Thoracic aorta (tissue), 2 donors: ENCODE measurements around the gene MLPH. TPM values are rescaled to one million over a fixed set of nuclear protein-coding genes. Genes with fewer than 3 reads are reported as not detected.

Source experiments
- ATAC-seq: fragments of 150-250 bp; one replicate; pipeline ENCODE4 v1.8.0; 2017; ENCODE audit warnings: low read depth; ENCODE audit not compliant: insufficient number of reproducible peaks, low FRiP score
- DNase-seq: peaks from one replicate; pipeline ENCODE4 v3.0.0-alpha.2; 2020; ENCODE audit warnings: low spot score
- H3K27ac ChIP-seq, 2 donors: fragments of 200-600 bp; sonication (generic); 1 replicate in 1 of 2; 2 replicates in 1 of 2; pipeline ENCODE4 v1.5.1; 2016; ENCODE audit warnings: mild to moderate bottlenecking in 2 of 2, moderate library complexity in 2 of 2
- H3K27me3 ChIP-seq: fragments of 200-600 bp; sonication (generic); replicated peaks from 2 replicates; pipeline ENCODE4 v1.6.0; 2016; ENCODE audit warnings: mild to moderate bottlenecking; ENCODE audit not compliant: insufficient read depth
- H3K36me3 ChIP-seq: fragments of 200-600 bp; sonication (generic); one replicate; pipeline ENCODE4 v1.5.1; 2016
- H3K4me1 ChIP-seq, 2 donors: fragments of 200-600 bp; sonication (generic); 1 replicate in 1 of 2; 2 replicates in 1 of 2; pipeline versions ENCODE4 v1.5.1 to v1.6.0; 2016; ENCODE audit warnings: low read depth in 2 of 2, mild to moderate bottlenecking in 1 of 2; ENCODE audit not compliant: control insufficient read depth in 1 of 2
- H3K4me3 ChIP-seq: fragments of 200-600 bp; sonication (generic); 2 replicates; pipeline ENCODE4 v1.5.1; 2016; ENCODE audit warnings: mild to moderate bottlenecking
- H3K9me3 ChIP-seq: fragments of 200-600 bp; sonication (generic); 2 replicates; pipeline ENCODE4 v1.5.1; 2016
- total RNA-seq, 2 donors: library from RNA; depleted of rRNA; stranded (reverse); fragments of >200 nt; gene quantifications; one replicate each; pipeline versions ENCODE4 v1.1.0 to v1.2.3, GENCODE V29; 2016
- TF ChIP-seq, protein P1 (sequence below): fragments of 200-600 bp; sonication (generic); IDR thresholded peaks from one replicate; pipeline ENCODE4 v1.5.1; 2019; ENCODE audit warnings: antibody characterized with exemption

The MLPH gene
- total RNA-seq, 2 donors from 2014 or later: 2.0 to 7.4 TPM

DNA sequence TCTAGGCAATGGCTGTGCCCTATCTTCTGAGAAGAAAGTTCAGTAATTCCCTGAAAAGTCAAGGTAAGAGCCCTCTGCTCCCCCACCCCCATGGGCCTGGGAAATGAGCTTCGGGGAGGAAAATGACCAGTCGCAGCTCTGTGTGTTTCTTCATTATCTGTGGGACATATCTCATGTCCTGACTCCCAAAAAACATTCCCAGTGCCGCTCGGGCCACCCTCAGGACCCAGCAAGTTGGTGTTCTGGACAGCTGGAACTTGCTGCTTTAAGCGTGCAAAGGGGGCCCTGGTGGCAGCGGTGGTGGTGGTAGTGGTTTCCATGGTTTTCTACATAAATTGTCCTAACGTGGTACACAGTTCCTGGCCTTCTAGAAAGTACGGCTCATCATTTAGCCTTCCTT, 62.2 kb downstream of the MLPH start:
- H3K36me3 ChIP-seq: no peaks in the 10 kb centered on the region
- TF ChIP-seq, protein P1, sequence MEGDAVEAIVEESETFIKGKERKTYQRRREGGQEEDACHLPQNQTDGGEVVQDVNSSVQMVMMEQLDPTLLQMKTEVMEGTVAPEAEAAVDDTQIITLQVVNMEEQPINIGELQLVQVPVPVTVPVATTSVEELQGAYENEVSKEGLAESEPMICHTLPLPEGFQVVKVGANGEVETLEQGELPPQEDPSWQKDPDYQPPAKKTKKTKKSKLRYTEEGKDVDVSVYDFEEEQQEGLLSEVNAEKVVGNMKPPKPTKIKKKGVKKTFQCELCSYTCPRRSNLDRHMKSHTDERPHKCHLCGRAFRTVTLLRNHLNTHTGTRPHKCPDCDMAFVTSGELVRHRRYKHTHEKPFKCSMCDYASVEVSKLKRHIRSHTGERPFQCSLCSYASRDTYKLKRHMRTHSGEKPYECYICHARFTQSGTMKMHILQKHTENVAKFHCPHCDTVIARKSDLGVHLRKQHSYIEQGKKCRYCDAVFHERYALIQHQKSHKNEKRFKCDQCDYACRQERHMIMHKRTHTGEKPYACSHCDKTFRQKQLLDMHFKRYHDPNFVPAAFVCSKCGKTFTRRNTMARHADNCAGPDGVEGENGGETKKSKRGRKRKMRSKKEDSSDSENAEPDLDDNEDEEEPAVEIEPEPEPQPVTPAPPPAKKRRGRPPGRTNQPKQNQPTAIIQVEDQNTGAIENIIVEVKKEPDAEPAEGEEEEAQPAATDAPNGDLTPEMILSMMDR: no peak
- no peaks in the 10 kb centered on the region for H3K9me3 ChIP-seq
- no peak for ATAC-seq
- H3K4me3 ChIP-seq: no peak overlapping the region
- no peaks in the 10 kb centered on the region for H3K4me1 ChIP-seq
- H3K27ac ChIP-seq: no peak overlapping the region
- no peaks in the 10 kb centered on the region for H3K27me3 ChIP-seq
- DNase-seq: no peak

- H3K4me1 ChIP-seq: no peaks in the 10 kb centered on the region
- no peak overlapping the region for H3K4me3 ChIP-seq
- no peak for DNase-seq
- H3K36me3 ChIP-seq: no peaks in the 10 kb centered on the region
- H3K27me3 ChIP-seq: no peaks in the 10 kb centered on the region
- TF ChIP-seq, protein P1: no peak
- ATAC-seq: no peak
- peaks cover under 1% of the 10 kb centered on the region for H3K9me3 ChIP-seq
- no peak overlapping the region for H3K27ac ChIP-seq
Measured at GRCh38 chr2:237549643-237550415, 62.8 kb downstream of the MLPH start.

DNA sequence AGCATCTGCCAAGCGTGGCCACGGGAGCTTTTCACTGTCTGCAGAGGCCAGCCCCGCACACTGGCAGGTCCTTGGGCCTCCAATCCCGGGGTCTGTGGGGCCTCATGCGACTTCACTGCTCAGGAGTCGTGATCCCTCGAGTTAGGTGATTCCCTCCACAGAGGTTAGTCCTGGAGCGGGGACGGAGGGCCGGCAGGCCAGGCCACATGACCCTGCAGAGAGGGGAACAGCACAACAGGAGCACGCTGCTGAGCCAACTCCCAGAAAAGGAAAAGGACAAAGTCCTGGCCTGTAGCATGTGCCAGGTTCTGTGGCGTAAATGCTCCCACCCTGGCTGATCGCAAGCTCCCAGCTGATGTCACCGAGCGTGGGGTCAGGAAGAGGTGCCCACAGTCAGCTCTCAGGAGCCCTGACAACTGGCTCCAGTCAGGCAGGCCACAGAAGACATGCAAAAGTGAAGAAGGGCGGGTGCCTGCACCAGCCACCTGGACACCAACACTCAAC, 64.1 kb downstream of the MLPH start:
- Histone ChIP-seq H3K36me3 (no peaks in the 10 kb centered on the region), H3K27me3 (no peaks in the 10 kb centered on the region), H3K4me3 (no peak overlapping the region), H3K9me3 (peaks cover 12% of the 10 kb centered on the region), H3K27ac (no peak overlapping the region), H3K4me1 (no peaks in the 10 kb centered on the region)
- DNase-seq (no peak), ATAC-seq (no peak)
- TF ChIP-seq, protein P1: no peak

- DNase-seq (no peak), ATAC-seq (no peak)
- Histone ChIP-seq H3K4me1 (no peaks in the 10 kb centered on the region), H3K4me3 (no peak overlapping the region), H3K27me3 (no peaks in the 10 kb centered on the region), H3K9me3 (peaks cover 15% of the 10 kb centered on the region), H3K36me3 (no peaks in the 10 kb centered on the region), H3K27ac (no peak overlapping the region)
- TF ChIP-seq, protein P1: no peak
Measured at GRCh38 chr2:237552908-237553307, 65.9 kb downstream of the MLPH start.

GRCh38 chr2:237553948-237554347, 66.9 kb downstream of the MLPH start:
- Histone ChIP-seq H3K27ac (no peak overlapping the region), H3K36me3 (no peaks in the 10 kb centered on the region), H3K9me3 (peaks cover 15% of the 10 kb centered on the region), H3K27me3 (no peaks in the 10 kb centered on the region), H3K4me1 (no peaks in the 10 kb centered on the region), H3K4me3 (no peak overlapping the region)
- no peak for ATAC-seq
- TF ChIP-seq, protein P1: no peak
- DNase-seq: no peak
